GM10266 (cell line): Measurements from ENCODE around the gene LMO2.

Source experiments
- DNase-seq: peaks from one replicate; pipeline ENCODE4 v3.0.0; 2012; ENCODE audit errors: extremely low spot score
- TF ChIP-seq, protein P1 (sequence below): IDR thresholded peaks from 2 replicates; pipeline ENCODE4 v1.5.1; 2012; ENCODE audit warnings: mild to moderate bottlenecking, low read depth; ENCODE audit not compliant: control insufficient read depth, insufficient read depth; ENCODE audit errors: missing control alignments

The LMO2 gene

DNA sequence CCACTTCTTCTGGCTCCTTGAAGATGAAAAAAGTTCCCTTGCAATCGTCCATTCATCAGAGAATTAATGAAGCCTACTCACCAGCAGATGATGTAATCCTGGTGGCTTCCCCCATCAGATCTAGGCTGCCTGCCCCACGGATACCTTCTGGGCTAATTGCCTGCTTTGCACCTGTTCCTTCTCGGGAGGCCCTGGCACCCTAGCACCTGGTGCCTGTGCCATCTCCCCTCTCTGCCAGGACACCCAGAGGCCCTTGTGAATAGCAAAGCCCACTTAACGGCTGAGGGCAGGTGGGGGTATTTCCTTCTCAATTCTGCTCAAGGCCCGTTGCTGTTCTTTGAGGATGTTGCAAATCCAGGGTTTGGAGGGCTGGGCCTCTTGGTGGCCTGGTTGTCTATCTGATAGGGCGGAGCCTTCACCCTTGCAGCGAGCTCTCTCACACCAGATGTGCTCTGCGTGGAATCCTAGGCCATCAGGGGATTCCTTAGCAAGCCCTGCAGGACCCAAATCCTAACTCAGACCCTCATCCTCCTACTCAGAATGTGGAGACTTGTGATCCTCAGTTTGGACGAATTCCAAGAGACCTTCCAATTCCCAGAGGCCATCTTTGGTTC lies at the start of gene LMO2:
Gene LMO2, minus strand, starts transcription at position 363 of the 614 bp plus-strand sequence. CDS start 22,360 bp downstream, outside the sequence.
- TF ChIP-seq, protein P1, sequence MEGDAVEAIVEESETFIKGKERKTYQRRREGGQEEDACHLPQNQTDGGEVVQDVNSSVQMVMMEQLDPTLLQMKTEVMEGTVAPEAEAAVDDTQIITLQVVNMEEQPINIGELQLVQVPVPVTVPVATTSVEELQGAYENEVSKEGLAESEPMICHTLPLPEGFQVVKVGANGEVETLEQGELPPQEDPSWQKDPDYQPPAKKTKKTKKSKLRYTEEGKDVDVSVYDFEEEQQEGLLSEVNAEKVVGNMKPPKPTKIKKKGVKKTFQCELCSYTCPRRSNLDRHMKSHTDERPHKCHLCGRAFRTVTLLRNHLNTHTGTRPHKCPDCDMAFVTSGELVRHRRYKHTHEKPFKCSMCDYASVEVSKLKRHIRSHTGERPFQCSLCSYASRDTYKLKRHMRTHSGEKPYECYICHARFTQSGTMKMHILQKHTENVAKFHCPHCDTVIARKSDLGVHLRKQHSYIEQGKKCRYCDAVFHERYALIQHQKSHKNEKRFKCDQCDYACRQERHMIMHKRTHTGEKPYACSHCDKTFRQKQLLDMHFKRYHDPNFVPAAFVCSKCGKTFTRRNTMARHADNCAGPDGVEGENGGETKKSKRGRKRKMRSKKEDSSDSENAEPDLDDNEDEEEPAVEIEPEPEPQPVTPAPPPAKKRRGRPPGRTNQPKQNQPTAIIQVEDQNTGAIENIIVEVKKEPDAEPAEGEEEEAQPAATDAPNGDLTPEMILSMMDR: no peak
- no peak for DNase-seq

DNA sequence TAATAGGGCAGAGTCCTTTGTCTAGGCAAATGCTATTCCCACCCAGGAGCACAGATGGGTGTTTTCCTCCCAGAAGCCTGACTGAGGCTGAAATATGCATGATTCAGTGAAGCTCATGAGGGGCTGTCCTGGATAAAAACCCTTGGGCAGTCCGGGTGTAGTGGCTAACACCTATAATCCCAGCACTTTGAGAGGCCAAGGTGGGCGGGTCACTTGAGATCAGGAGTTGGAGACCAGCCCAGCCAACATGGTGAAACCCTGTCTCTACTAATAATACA lies 48.6 kb upstream of the LMO2 start:
- TF ChIP-seq, protein P1: no peak
- DNase-seq: no peak

DNA sequence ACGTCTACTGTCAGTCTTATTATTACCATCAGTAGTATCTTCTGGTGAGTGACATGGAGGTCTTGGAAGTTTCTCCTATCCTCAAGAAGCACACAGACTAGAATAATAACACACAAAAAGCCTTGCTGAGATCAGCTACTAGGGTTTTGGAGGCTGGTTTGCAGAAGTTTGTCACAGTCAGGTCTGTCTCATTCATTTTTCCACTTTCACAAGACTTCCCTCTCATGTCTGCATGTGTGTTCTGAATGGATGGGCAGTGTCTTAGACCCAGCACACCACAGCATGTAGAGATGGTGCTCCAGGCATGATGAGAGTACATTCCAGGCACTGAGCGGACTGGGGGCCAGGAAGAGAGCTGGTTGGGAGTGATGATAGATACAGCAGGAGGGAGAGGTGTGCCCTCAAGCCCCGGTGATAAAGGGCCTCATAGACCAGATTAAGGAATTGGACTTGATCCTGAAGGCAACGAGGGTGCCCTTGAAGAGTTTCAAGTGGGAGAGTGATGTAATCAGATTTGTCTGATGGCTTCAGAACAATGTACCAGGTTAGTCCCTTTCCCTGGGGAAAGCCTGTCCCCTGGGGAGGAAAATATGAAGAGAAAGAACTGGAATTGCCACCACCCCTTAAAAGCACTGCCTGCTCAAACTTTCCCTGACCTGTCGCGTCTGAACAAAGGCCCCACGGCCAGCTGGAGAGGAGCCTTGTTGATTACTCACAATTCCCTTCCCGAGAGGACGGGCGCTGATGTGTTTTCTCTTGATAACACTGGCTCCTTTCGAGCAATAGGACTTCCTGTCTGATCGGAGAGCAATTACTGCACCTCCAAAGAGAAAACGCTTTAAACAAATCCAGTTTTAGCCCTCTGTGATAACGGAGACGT lies 45.1 kb upstream of the LMO2 start:
- no peak for DNase-seq
- TF ChIP-seq, protein P1: no peak

DNA sequence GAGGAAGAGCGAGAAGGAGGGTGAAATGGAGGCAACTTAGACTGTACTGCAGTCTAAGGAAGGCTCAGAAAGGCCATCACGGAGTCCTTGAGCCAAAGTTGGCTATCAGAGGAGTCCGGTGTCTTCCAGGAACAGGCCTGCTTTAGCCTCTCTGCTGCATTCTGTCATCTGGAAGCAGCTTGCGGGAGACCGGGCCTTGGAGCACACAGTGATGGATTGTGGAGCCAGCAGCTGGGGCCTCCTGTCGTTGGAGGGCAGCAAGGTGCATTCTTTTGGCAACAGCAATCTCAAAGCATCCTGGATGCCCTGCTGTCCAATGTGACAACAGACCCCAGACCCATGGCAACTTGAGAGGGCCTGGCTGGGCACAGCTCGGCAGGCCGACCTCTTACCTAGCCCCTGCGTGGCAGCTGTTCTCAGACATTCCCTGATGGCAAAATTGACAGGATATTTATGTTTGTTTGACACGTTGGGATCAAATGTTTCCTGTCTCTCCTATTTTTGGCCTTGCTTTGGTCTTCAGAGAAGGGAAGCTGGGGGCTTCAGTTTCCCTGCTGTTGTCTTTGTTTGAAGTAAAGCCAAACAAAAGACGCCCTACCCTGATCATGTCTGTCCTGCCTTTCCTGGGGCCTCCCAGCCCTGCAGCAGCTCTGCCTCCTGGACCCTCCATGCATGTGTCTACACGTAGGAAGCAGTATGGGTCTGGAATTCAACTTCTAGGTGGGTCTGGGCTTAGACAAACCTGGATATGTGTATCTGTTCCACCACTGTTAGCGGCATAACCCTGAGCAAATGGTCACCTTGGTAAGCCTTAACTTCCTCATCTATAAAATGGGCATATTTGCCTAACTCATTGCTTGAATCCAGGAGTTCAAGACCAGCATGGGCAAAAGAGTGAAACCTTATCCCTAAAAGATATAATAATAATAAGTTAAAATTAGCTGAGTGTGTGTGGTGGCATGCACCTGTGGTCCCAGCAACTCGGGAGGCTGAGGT lies 43.9 kb upstream of the LMO2 start:
- TF ChIP-seq, protein P1: no peak

DNA sequence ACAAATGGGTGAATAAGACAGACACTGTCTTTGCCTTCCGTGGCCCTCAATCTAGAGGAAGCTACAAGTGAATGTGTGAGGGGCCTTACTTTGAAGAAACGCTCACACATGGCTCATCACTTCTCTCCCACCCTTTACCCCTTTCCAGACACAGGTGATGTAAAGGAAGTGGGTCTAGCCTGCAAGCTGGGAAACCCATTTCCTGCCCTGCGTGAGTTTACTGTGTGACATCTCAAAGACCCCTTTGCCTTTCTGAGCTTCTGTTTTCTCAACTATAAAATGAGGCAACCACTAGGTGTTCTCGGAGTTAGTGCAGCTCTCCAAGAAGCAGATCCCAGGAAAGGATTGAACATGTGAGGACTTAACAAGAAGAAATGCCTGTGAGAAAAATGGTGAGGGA lies 43.1 kb upstream of the LMO2 start:
- TF ChIP-seq, protein P1: no peak
- DNase-seq: no peak

More for the DNA sequence above, 43.9 kb upstream of the LMO2 start:
- DNase-seq: no peak

DNA sequence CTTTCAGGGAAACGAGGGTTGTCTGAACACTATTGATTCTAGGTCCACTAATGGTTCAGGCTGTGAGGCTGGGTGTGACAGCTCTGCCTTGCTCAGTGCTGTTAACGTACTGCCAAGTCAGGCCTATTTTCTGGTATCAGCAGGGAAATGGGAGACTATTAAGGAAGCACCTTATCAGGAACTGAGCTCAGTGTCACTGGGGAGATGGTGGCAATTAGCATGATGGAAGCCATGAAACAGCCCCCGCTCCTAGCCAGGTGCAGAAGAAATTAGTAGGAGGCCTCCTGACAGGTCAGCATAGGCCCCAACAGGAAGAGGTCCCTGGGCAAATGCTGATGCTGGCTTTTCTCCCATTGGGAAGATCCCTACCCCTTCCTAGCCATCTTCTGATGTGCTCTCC lies 42.6 kb upstream of the LMO2 start:
- TF ChIP-seq, protein P1: no peak
- DNase-seq: no peak
